Transverse colon (tissue), 4 donors: Measurements from ENCODE around the gene CETN1. TPM values are rescaled to one million over a fixed set of nuclear protein-coding genes. Genes with fewer than 3 reads are reported as not detected.

ENCODE experiments used
- DNase-seq: peaks from one replicate; pipeline ENCODE4 v3.0.0-alpha.2; 2019
- H3K27ac ChIP-seq, 4 donors: fragments of 200-600 bp; sonication (generic); 2 replicates each; pipeline ENCODE4 v1.5.1; 2016 to 2018; ENCODE audit warnings: inconsistent platforms in 4 of 4
- H3K27me3 ChIP-seq: fragments of 200-600 bp; sonication (generic); 2 replicates; pipeline ENCODE4 v1.5.1; 2017; ENCODE audit warnings: inconsistent platforms
- H3K36me3 ChIP-seq, 4 donors: fragments of 200-600 bp; sonication (generic); 2 replicates each; pipeline ENCODE4 v1.5.1; 2017 to 2019; ENCODE audit warnings: inconsistent platforms in 4 of 4
- H3K4me1 ChIP-seq, 4 donors: fragments of 200-600 bp; sonication (generic); 2 replicates each; pipeline ENCODE4 v1.5.1; 2017 to 2020; ENCODE audit warnings: inconsistent platforms in 4 of 4
- H3K4me3 ChIP-seq, 4 donors: fragments of 200-600 bp; sonication (generic); 1 replicate in 1 of 4; 2 replicates in 3 of 4; pipeline versions ENCODE4 v1.5.1 to v1.6.1; 2017 to 2019; ENCODE audit warnings: inconsistent platforms in 4 of 4
- H3K9me3 ChIP-seq, 2 donors: fragments of 200-600 bp; sonication (generic); 2 replicates each; pipeline ENCODE4 v1.5.1; 2017 to 2019; ENCODE audit warnings: inconsistent platforms in 2 of 2
- CTCF ChIP-seq, 5 experiments: fragments of 200-600 bp in 3 of 5; fragments of 450-650 bp in 2 of 5; sonication (generic) in 3 of 5; IDR thresholded peaks; 1 replicate in 2 of 5; 2 replicates in 3 of 5; pipeline ENCODE4 v1.5.1; 2016 to 2017; ENCODE audit warnings: antibody characterized with exemption in 5 of 5, inconsistent platforms in 3 of 5, mild to moderate bottlenecking in 2 of 5, moderate library complexity in 1 of 5
- EP300 ChIP-seq: sonication (generic); formaldehyde crosslinking; IDR thresholded peaks from one replicate; pipeline ENCODE4 v1.6.1; 2017; ENCODE audit warnings: antibody characterized with exemption, low read depth
- POLR2A ChIP-seq: fragments of 450-650 bp; IDR thresholded peaks from one replicate; pipeline ENCODE4 v1.6.1; 2016; ENCODE audit warnings: antibody characterized with exemption, mild to moderate bottlenecking, moderate library complexity
- POLR2AphosphoS5 ChIP-seq, 3 donors: sonication (generic); formaldehyde crosslinking; IDR thresholded peaks; one replicate each; pipeline ENCODE4 v1.6.1; 2016; ENCODE audit warnings: antibody characterized with exemption in 3 of 3
- WGBS, 2 donors: methylation state at CpG; one replicate each; pipeline ENCODE4 v1.1.5; 2018; ENCODE audit warnings: low coverage in 1 of 2; 5-methylcytosine and 5-hydroxymethylcytosine counted together
- in situ Hi-C, 4 donors: fragments of 200-750 bp; cut with MboI; loops; one replicate each; pipeline versions ENCODE4 v1.15.0 to v1.15.1; 2017; ENCODE audit warnings: low sequenced_read_pairs in 3 of 4, low pct_ligation_motif_present in 1 of 4, low pct_unique_long_range_greater_than_20kb in 1 of 4
- intact Hi-C: fragments of 100-400 bp; cut with DNase I; formaldehyde crosslinking; loops from one replicate; pipeline ENCODE4 v1.15.1; 2023; ENCODE audit warnings: low total_unique reads
- total RNA-seq, 4 donors: library from RNA; depleted of rRNA; stranded (reverse); fragments of >200 nt; gene quantifications; one replicate each; pipeline ENCODE4 v1.1.0, GENCODE V29; 2016

The CETN1 gene
- total RNA-seq, 4 donors from 2014 or later, result not detected

GRCh38 chr18:623761-624620, 43.8 kb downstream of the CETN1 start:
- H3K36me3 ChIP-seq, result no peaks in the 10 kb centered on the region
- no peaks in the 10 kb centered on the region for H3K4me1 ChIP-seq
- intact Hi-C loops (loop anchor here (10.0 kb wide), 1 partner anchor 211 kb away; no protein-coding TSS in a partner anchor), in situ Hi-C loops (loop anchor here (5.0 to 10.0 kb wide), 3 partner anchors 201 to 211 kb away; no protein-coding TSS in a partner anchor)
- H3K9me3 ChIP-seq, result no peaks in the 10 kb centered on the region
- peak; percentile 72 for DNase-seq
- H3K4me3 ChIP-seq, result no peak overlapping the region
- H3K27ac ChIP-seq, result no peak overlapping the region
- TF ChIP-seq POLR2A, result no peak
- TF ChIP-seq POLR2AphosphoS5 (IDR thresholded peaks at IDR 0.05), result no peak
- peak; percentile 52 to 73 (median 67) for TF ChIP-seq CTCF (IDR thresholded peaks at IDR 0.05)
- TF ChIP-seq EP300, result no peak
- 60 to 61% methylated on average over 9 to 11 of the region's 11 CpGs for WGBS, 2 donors
- no peaks in the 10 kb centered on the region for H3K27me3 ChIP-seq

GRCh38 chr18:627231-627630, 47.1 kb downstream of the CETN1 start:
- Histone ChIP-seq H3K27ac (no peak overlapping the region), H3K9me3 (no peaks in the 10 kb centered on the region), H3K36me3 (no peaks in the 10 kb centered on the region), H3K27me3 (no peaks in the 10 kb centered on the region), H3K4me1 (no peaks in the 10 kb centered on the region), H3K4me3 (no peak overlapping the region)
- WGBS, 2 donors, result 48 to 56% methylated on average over 2 of the region's 2 CpGs
- TF ChIP-seq CTCF (IDR thresholded peaks at IDR 0.05) (no peak), EP300 (no peak), POLR2A (no peak), POLR2AphosphoS5 (IDR thresholded peaks at IDR 0.05) (no peak)
- in situ Hi-C loops, result loop anchor here in 3 of 4 donors (10.0 kb wide), 2 partner anchors 198 to 208 kb away; no protein-coding TSS in a partner anchor
- intact Hi-C loops, result loop anchor here (10.0 kb wide), 1 partner anchor 208 kb away; no protein-coding TSS in a partner anchor
- no peak for DNase-seq

GRCh38 chr18:629269-630150, 49.3 kb downstream of the CETN1 start:
- Histone ChIP-seq H3K36me3 (no peaks in the 10 kb centered on the region), H3K27ac (no peak overlapping the region), H3K4me1 (no peaks in the 10 kb centered on the region), H3K9me3 (no peaks in the 10 kb centered on the region), H3K27me3 (no peaks in the 10 kb centered on the region), H3K4me3 (no peak overlapping the region)
- TF ChIP-seq EP300 (no peak), POLR2AphosphoS5 (IDR thresholded peaks at IDR 0.05) (no peak), POLR2A (no peak), CTCF (IDR thresholded peaks at IDR 0.05) (no peak)
- WGBS, 2 donors, result 91% methylated on average over 4 to 6 of the region's 6 CpGs
- in situ Hi-C loops, result loop anchor here in 3 of 4 donors (10.0 kb wide), 2 partner anchors 195 to 205 kb away; no protein-coding TSS in a partner anchor
- no peak for DNase-seq
- intact Hi-C loops, result loop anchor here (10.0 kb wide), 1 partner anchor 205 kb away; no protein-coding TSS in a partner anchor

- Histone ChIP-seq H3K4me1 (no peaks in the 10 kb centered on the region), H3K36me3 (no peaks in the 10 kb centered on the region), H3K27ac (no peak overlapping the region), H3K4me3 (no peak overlapping the region), H3K27me3 (no peaks in the 10 kb centered on the region), H3K9me3 (no peaks in the 10 kb centered on the region)
- intact Hi-C loops (no loop called here), in situ Hi-C loops (no loop called here)
- TF ChIP-seq CTCF (IDR thresholded peaks at IDR 0.05) (no peak), POLR2AphosphoS5 (IDR thresholded peaks at IDR 0.05) (no peak), POLR2A (no peak), EP300 (no peak)
- no peak for DNase-seq
Measured at GRCh38 chr18:631560-631959, 51.4 kb downstream of the CETN1 start.
